SK-N-SH (cell line): ENCODE data around the gene TFE3. TPM values are rescaled to one million over a fixed set of nuclear protein-coding genes. Genes with fewer than 3 reads are reported as not detected.

Experiments
- CTCF ChIA-PET: fragments of 300-600, 350-600 bp; formaldehyde crosslinking; extraction: SDS; loops from one replicate; lab custom pipeline; 2021; lab: Yijun Ruan, JAX
- POLR2A ChIA-PET: fragments of 350-600 bp; sonication (Branson Sonifier 250); formaldehyde crosslinking; extraction: SDS; loops from one replicate; lab custom pipeline; 2020; ENCODE audit warnings: antibody characterized with exemption, inconsistent platforms; lab: Yijun Ruan, JAX
- DNase-seq: peaks from one replicate; pipeline ENCODE4 v3.0.0; 2012
- H2AFZ ChIP-seq: fragments of 200-600 bp; sonication (generic); 2 replicates; pipeline ENCODE4 v1.8.1; 2016; ENCODE audit warnings: antibody characterized with exemption, mild to moderate bottlenecking, low read depth
- H3F3A ChIP-seq: fragments of 200-600 bp; sonication (generic); replicated peaks from 2 replicates; pipeline ENCODE3; 2016; ENCODE audit warnings: antibody characterized with exemption, mild to moderate bottlenecking; ENCODE audit not compliant: insufficient read depth
- H3K27ac ChIP-seq, 2 experiments: fragments of 200-500 bp in 1 of 2; fragments of 200-600 bp in 1 of 2; sonication (Bioruptor generic) in 1 of 2; sonication (generic), shearing (Covaris generic) in 1 of 2; 2 replicates each; pipeline versions ENCODE4 v1.5.1 to v1.6.1; 2014 to 2016; ENCODE audit warnings: low read depth in 2 of 2, inconsistent platforms in 1 of 2, low read length in 1 of 2, mild to moderate bottlenecking in 1 of 2, mixed read lengths in 1 of 2
- H3K27me3 ChIP-seq: fragments of 200-600 bp; sonication (generic), shearing (Covaris generic); 2 replicates; pipeline ENCODE4 v1.6.1; 2016; ENCODE audit warnings: mixed run types; ENCODE audit not compliant: insufficient read depth
- H3K36me3 ChIP-seq, 2 experiments: fragments of 200-500 bp in 1 of 2; fragments of 200-600 bp in 1 of 2; sonication (Bioruptor generic) in 1 of 2; sonication (generic) in 1 of 2; replicated peaks in 1 of 2; 2 replicates each; pipeline versions ENCODE3 to v1.5.1; 2014 to 2016; ENCODE audit warnings: low read length in 1 of 2, mild to moderate bottlenecking in 1 of 2; ENCODE audit not compliant: insufficient read depth in 2 of 2, control insufficient read depth in 1 of 2
- H3K4me1 ChIP-seq, 2 experiments: fragments of 200-500 bp in 1 of 2; fragments of 200-600 bp in 1 of 2; sonication (Bioruptor generic) in 1 of 2; sonication (generic), shearing (Covaris generic) in 1 of 2; 2 replicates each; pipeline versions ENCODE4 v1.5.1 to v1.6.1; 2014 to 2016; ENCODE audit warnings: low read depth in 1 of 2, low read length in 1 of 2, mixed run types in 1 of 2; ENCODE audit not compliant: insufficient read depth in 2 of 2, control insufficient read depth in 1 of 2
- H3K4me2 ChIP-seq: fragments of 200-600 bp; sonication (generic), shearing (Covaris generic); 2 replicates; pipeline ENCODE4 v1.6.1; 2017; ENCODE audit warnings: mixed run types
- H3K4me3 ChIP-seq, 2 experiments: fragments of 200-500 bp in 1 of 2; fragments of 200-600 bp in 1 of 2; sonication (Bioruptor generic) in 1 of 2; sonication (generic), shearing (Covaris generic) in 1 of 2; 2 replicates each; pipeline versions ENCODE4 v1.5.1 to v1.8.1; 2014 to 2016; ENCODE audit warnings: low read depth in 2 of 2, inconsistent platforms in 1 of 2, low read length in 1 of 2, mild to moderate bottlenecking in 1 of 2, mixed read lengths in 1 of 2, moderate library complexity in 1 of 2
- H3K79me2 ChIP-seq: fragments of 200-600 bp; sonication (generic); 2 replicates; pipeline ENCODE4 v1.8.1; 2017; ENCODE audit warnings: mild to moderate bottlenecking; ENCODE audit not compliant: insufficient read depth
- H3K9ac ChIP-seq: fragments of 200-600 bp; sonication (generic); 2 replicates; pipeline ENCODE4 v1.6.1; 2017; ENCODE audit warnings: mixed run types
- H3K9me2 ChIP-seq: fragments of 200-600 bp; sonication (generic); 2 replicates; pipeline ENCODE4 v1.6.1; 2017; ENCODE audit warnings: mixed run types
- H3K9me3 ChIP-seq: fragments of 200-600 bp; sonication (generic); 2 replicates; pipeline ENCODE4 v1.6.1; 2017; ENCODE audit warnings: mixed run types, mild to moderate bottlenecking, moderate library complexity
- H4K20me1 ChIP-seq: fragments of 200-600 bp; sonication (generic); 2 replicates; pipeline ENCODE4 v1.6.1; 2017; ENCODE audit warnings: mild to moderate bottlenecking, mixed run types; ENCODE audit not compliant: insufficient read depth
- CHD2 ChIP-seq: fragments of 150-350 bp; IDR thresholded peaks from 2 replicates; pipeline ENCODE4 v1.6.1; 2018; ENCODE audit warnings: low read length; ENCODE audit not compliant: partially characterized antibody
- CTCF ChIP-seq: fragments of 200-600 bp; sonication (generic); IDR thresholded peaks from 2 replicates; pipeline ENCODE4 v1.6.1; 2017; ENCODE audit warnings: antibody characterized with exemption, mild to moderate bottlenecking, moderate library complexity
- EP300 ChIP-seq, 2 experiments: IDR thresholded peaks; 2 replicates each; pipeline versions ENCODE4 v1.4.0 to v1.6.1; 2012; ENCODE audit warnings: borderline replicate concordance in 1 of 2, low read depth in 1 of 2, low read length in 1 of 2
- FOSL2 ChIP-seq: IDR thresholded peaks from 2 replicates; pipeline ENCODE4 v1.4.0; 2012; ENCODE audit warnings: low read depth, mild to moderate bottlenecking, moderate library complexity, borderline replicate concordance
- GATA2 ChIP-seq: sonication (generic); formaldehyde crosslinking; IDR thresholded peaks from 2 replicates; pipeline ENCODE4 v1.5.0; 2020; ENCODE audit warnings: mild to moderate bottlenecking, missing genetic modification reagents
- JUND ChIP-seq: IDR thresholded peaks from 2 replicates; pipeline ENCODE4 v1.4.0; 2012
- NFIC ChIP-seq: IDR thresholded peaks from 2 replicates; pipeline ENCODE4 v1.4.0; 2012; ENCODE audit warnings: borderline replicate concordance
- PBX3 ChIP-seq: IDR thresholded peaks from 2 replicates; pipeline ENCODE4; 2012
- POLR2AphosphoS5 ChIP-seq: IDR thresholded peaks from 2 replicates; pipeline ENCODE4 v1.6.1; 2012; ENCODE audit warnings: low read depth, low read length
- RAD21 ChIP-seq: IDR thresholded peaks from 2 replicates; pipeline ENCODE4 v1.6.1; 2012; ENCODE audit warnings: mild to moderate bottlenecking, low read length
- RCOR1 ChIP-seq: fragments of 150-350 bp; IDR thresholded peaks from 2 replicates; pipeline ENCODE4 v1.6.1; 2017; ENCODE audit warnings: antibody characterized with exemption, low read length
- RFX5 ChIP-seq: IDR thresholded peaks from 2 replicates; pipeline ENCODE4 v1.6.1; 2012; ENCODE audit warnings: mild to moderate bottlenecking, improper control_type of control experiment, low read length
- SIN3A ChIP-seq: IDR thresholded peaks from 2 replicates; pipeline ENCODE4 v1.6.1; 2012; ENCODE audit warnings: low read depth, mild to moderate bottlenecking, low read length, moderate library complexity, borderline replicate concordance
- TEAD4 ChIP-seq: IDR thresholded peaks from 2 replicates; pipeline ENCODE4 v1.4.0; 2012; ENCODE audit warnings: mild to moderate bottlenecking, borderline replicate concordance; ENCODE audit not compliant: insufficient read depth
- WGBS: methylation state at CpG from one replicate; pipeline ENCODE4 v1.1.6; 2017; ENCODE audit warnings: low lambda C conversion rate; 5-methylcytosine and 5-hydroxymethylcytosine counted together
- polyA plus RNA-seq, 3 experiments: library from polyadenylated mRNA; depleted of rRNA; stranded (reverse); fragments of >200 nt; gene quantifications; 2 replicates each; pipeline ENCODE4 v1.2.3, GENCODE V29; 2012
- TF ChIP-seq, protein P1 (sequence below): fragments of 150-350 bp; IDR thresholded peaks from 2 replicates; pipeline ENCODE4 v1.6.1; 2017; ENCODE audit warnings: antibody characterized with exemption, low read length, low read depth, borderline replicate concordance
- TF ChIP-seq, protein P2 (sequence below): IDR thresholded peaks from 2 replicates; pipeline ENCODE4 v1.4.0; 2012; ENCODE audit warnings: low read depth, borderline replicate concordance

Gene TFE3
- polyA plus RNA-seq, 1 of the 3 experiments (the other 2 are of a cell fraction), result 14.0 TPM

- H3K36me3 ChIP-seq, result peaks cover 0 to 3% of the 10 kb centered on the region in 2 experiments
- peak overlapping the region; percentile 89 for H3K4me2 ChIP-seq
- H3F3A ChIP-seq, result no peaks in the 10 kb centered on the region
- POLR2A ChIA-PET, result no interaction called here
- TF ChIP-seq TEAD4 (no peak), PBX3 (0 out of 2 replicates have a peak, but pooled peaks have one; percentile 22)
- H3K79me2 ChIP-seq, result peaks cover 24% of the 10 kb centered on the region
- no peak overlapping the region for H2AFZ ChIP-seq
- H4K20me1 ChIP-seq, result 0 out of 2 replicates have a peak, but pooled peaks cover 5% of the 10 kb centered on the region
- H3K4me1 ChIP-seq, result peaks cover 0 to 9% of the 10 kb centered on the region in 2 experiments; a peak in 1 of 4 replicates
- CTCF ChIA-PET, result no interaction called here
- H3K27me3 ChIP-seq, result no peaks in the 10 kb centered on the region
- no peaks in the 10 kb centered on the region for H3K9me3 ChIP-seq
- peak overlapping the region; percentile 61 to 95 for H3K4me3 ChIP-seq
- no peaks in the 10 kb centered on the region for H3K9me2 ChIP-seq
- DNase-seq, result peak; percentile 71
- no peak overlapping the region; a peak in 1 of 4 replicates for H3K27ac ChIP-seq
- 79% methylated on average over 44 of the region's 63 CpGs for WGBS
- H3K9ac ChIP-seq, result peak overlapping the region; percentile 80; the same call in 1 of the 2 replicates
Measured at GRCh38 chrX:49071877-49072711, 28.9 kb upstream of the TFE3 start.

DNA sequence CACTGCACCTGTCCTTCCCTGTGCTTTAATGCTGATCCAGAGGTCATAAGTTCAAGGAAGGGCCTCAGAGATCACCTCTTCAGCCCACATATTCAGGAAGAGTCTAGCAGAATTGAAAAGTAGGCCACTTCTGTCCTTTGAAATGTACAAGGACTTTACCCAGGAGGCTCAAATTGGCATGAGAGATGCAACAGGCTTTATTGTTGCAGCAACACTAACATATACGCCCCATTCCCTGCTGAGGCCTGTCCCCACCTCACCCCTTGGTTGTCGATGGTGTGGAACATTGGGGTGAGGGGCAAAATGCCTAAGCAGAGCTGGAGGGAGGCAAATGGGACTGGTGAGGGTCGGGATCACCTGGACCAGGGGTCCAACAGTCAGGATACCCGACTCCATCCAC lies 27.8 kb upstream of the TFE3 start:
- H3K4me2 ChIP-seq, result no peak overlapping the region
- TF ChIP-seq FOSL2, result no peak
- TF ChIP-seq JUND, result no peak
- TF ChIP-seq RFX5, result no peak
- TF ChIP-seq, all 33 proteins: peak for 0
- Histone ChIP-seq H3K27ac (no peak overlapping the region), H3K9me3 (no peaks in the 10 kb centered on the region), H3K27me3 (no peaks in the 10 kb centered on the region), H4K20me1 (0 out of 2 replicates have a peak, but pooled peaks cover 5% of the 10 kb centered on the region), H3K36me3 (no peaks in the 10 kb centered on the region), H3K9me2 (no peaks in the 10 kb centered on the region), H3K4me3 (no peak overlapping the region), H3K79me2 (peaks cover 24% of the 10 kb centered on the region), H2AFZ (no peak overlapping the region), H3K9ac (no peak overlapping the region), H3K4me1 (peaks cover 0 to 9% of the 10 kb centered on the region in 2 experiments; a peak in 1 of 4 replicates), H3F3A (no peaks in the 10 kb centered on the region)
- WGBS, result 95% methylated on average over 4 of the region's 4 CpGs
- DNase-seq, result no peak
- POLR2A ChIA-PET, result no interaction called here
- CTCF ChIA-PET, result no interaction called here

GRCh38 chrX:49069038-49069437 lies 25.9 kb upstream of the TFE3 start:
- H3K27me3 ChIP-seq, result no peaks in the 10 kb centered on the region
- no peak overlapping the region for H3K4me3 ChIP-seq
- H3K9me2 ChIP-seq, result no peaks in the 10 kb centered on the region
- peaks cover 24% of the 10 kb centered on the region for H3K79me2 ChIP-seq
- H3K9me3 ChIP-seq, result no peaks in the 10 kb centered on the region
- H3K4me1 ChIP-seq, result peaks cover 0 to 6% of the 10 kb centered on the region in 2 experiments; a peak in 1 of 4 replicates
- 86% methylated on average over 7 of the region's 11 CpGs for WGBS
- no peak overlapping the region for H3K27ac ChIP-seq
- H3K4me2 ChIP-seq, result no peak overlapping the region
- POLR2A ChIA-PET, result no interaction called here
- CTCF ChIA-PET, result interaction anchor here (1.3 kb wide), 1 partner anchor 27 kb away, joined by 3 read pairs; no protein-coding TSS in a partner anchor
- H4K20me1 ChIP-seq, result 0 out of 2 replicates have a peak, but pooled peaks cover 5% of the 10 kb centered on the region
- H3K9ac ChIP-seq, result no peak overlapping the region
- no peak overlapping the region for H2AFZ ChIP-seq
- no peaks in the 10 kb centered on the region for H3K36me3 ChIP-seq
- no peaks in the 10 kb centered on the region for H3F3A ChIP-seq
- DNase-seq, result no peak
- TF ChIP-seq EP300 (IDR thresholded peaks at IDR 0.05; ENCODE audit: borderline replicate concordance in 1 of 2, low read depth in 1 of 2, low read length in 1 of 2), result no peak
- TF ChIP-seq RAD21, result no peak
- no peak for TF ChIP-seq SIN3A
- TF ChIP-seq POLR2AphosphoS5, result no peak
- TF ChIP-seq GATA2 (CRISPR knock-in tag), result no peak
- no peak for TF ChIP-seq FOSL2
- TF ChIP-seq, protein P1, sequence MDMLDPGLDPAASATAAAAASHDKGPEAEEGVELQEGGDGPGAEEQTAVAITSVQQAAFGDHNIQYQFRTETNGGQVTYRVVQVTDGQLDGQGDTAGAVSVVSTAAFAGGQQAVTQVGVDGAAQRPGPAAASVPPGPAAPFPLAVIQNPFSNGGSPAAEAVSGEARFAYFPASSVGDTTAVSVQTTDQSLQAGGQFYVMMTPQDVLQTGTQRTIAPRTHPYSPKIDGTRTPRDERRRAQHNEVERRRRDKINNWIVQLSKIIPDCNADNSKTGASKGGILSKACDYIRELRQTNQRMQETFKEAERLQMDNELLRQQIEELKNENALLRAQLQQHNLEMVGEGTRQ, result no peak
- TF ChIP-seq CTCF, result no peak
- no peak for TF ChIP-seq RCOR1
- TF ChIP-seq, protein P2, sequence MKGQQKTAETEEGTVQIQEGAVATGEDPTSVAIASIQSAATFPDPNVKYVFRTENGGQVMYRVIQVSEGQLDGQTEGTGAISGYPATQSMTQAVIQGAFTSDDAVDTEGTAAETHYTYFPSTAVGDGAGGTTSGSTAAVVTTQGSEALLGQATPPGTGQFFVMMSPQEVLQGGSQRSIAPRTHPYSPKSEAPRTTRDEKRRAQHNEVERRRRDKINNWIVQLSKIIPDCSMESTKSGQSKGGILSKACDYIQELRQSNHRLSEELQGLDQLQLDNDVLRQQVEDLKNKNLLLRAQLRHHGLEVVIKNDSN, result no peak
- TF ChIP-seq RFX5, result no peak
- no peak for TF ChIP-seq NFIC
- no peak for TF ChIP-seq CHD2
